ENCODE measurements around the gene MYO19. TPM values are rescaled to one million over a fixed set of nuclear protein-coding genes. Genes with fewer than 3 reads are reported as not detected.

MYO19 gene
- total and polyA plus RNA-seq, 7 donors = 10.1 to 28.7 (median 15.2) TPM

- no peak for TF ChIP-seq CTCF (IDR thresholded peaks at IDR 0.05)
- intact Hi-C loops (cut with DNase I) = no loop called here
- Histone ChIP-seq H3K4me1 (no peaks in the 10 kb centered on the region), H3K36me3 (ENCODE audit: insufficient read depth in 1 of 2, low read depth in 1 of 2) (peaks cover 0 to 79% of the 10 kb centered on the region in 2 donors), H3K9me3 (no peaks in the 10 kb centered on the region), H3K27ac (no peak overlapping the region), H3K27me3 (ENCODE audit: insufficient read depth in 3 of 3, low read length in 2 of 3) (no peaks in the 10 kb centered on the region), H3K4me3 (no peak overlapping the region)
- ATAC-seq = no peak
- 87 to 90% (median 89%) methylated on average over 4 of the region's 4 CpGs for WGBS, 3 donors
- DNase-seq = no peak
Observed at GRCh38 chr17:36515837-36516236, 18.8 kb downstream of the MYO19 start.

GRCh38 chr17:36514856-36515255 is 19.8 kb downstream of the MYO19 start:
- ATAC-seq = no peak
- Histone ChIP-seq H3K4me1 (no peaks in the 10 kb centered on the region), H3K27me3 (ENCODE audit: insufficient read depth in 3 of 3, low read length in 2 of 3) (no peaks in the 10 kb centered on the region), H3K36me3 (ENCODE audit: insufficient read depth in 1 of 2, low read depth in 1 of 2) (peaks cover 0 to 77% of the 10 kb centered on the region in 2 donors), H3K27ac (no peak overlapping the region), H3K4me3 (no peak overlapping the region), H3K9me3 (no peaks in the 10 kb centered on the region)
- WGBS, 3 donors = 87 to 100% (median 97%) methylated on average over 3 of the region's 3 CpGs
- TF ChIP-seq CTCF (IDR thresholded peaks at IDR 0.05) = no peak
- intact Hi-C loops (cut with DNase I) = no loop called here
- DNase-seq = no peak

DNA sequence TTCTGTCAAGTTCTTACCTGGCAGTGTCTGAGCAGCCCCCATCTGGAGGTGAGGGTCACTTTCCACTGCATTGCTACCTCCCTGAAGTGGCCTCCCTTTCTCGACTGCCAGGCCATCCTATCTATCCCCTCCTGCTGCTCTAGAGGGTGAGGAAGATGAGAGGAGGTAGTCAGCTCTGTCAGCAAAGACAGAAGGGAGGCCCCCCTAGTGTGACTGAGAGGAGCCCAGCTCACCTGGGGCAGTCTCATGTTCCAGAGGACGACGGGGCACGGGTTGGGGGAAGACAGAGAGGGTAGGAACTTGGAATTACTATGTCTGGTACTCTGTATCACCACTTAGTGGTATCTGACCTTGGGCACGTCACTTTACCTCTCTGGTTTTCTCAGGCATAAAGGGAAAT is 22.0 kb downstream of the MYO19 start:
- intact Hi-C loops (cut with DNase I) = no loop called here

GRCh38 chr17:36511216-36511615 is 23.5 kb downstream of the MYO19 start:
- Histone ChIP-seq H3K4me3 (no peak overlapping the region), H3K4me1 (no peaks in the 10 kb centered on the region), H3K36me3 (ENCODE audit: insufficient read depth in 1 of 2, low read depth in 1 of 2) (peaks cover 3 to 86% of the 10 kb centered on the region in 2 donors), H3K27me3 (ENCODE audit: insufficient read depth in 3 of 3, low read length in 2 of 3) (no peaks in the 10 kb centered on the region), H3K27ac (no peak overlapping the region), H3K9me3 (no peaks in the 10 kb centered on the region)
- ATAC-seq = no peak
- TF ChIP-seq CTCF (IDR thresholded peaks at IDR 0.05) = no peak
- 81 to 90% (median 90%) methylated on average over 6 of the region's 6 CpGs for WGBS, 3 donors
- intact Hi-C loops (cut with DNase I) = no loop called here
- no peak for DNase-seq

More for the DNA sequence above, 22.0 kb downstream of the MYO19 start:
- no peaks in the 10 kb centered on the region for H3K27me3 ChIP-seq (ENCODE audit: insufficient read depth in 3 of 3, low read length in 2 of 3)
- H3K36me3 ChIP-seq (ENCODE audit: insufficient read depth in 1 of 2, low read depth in 1 of 2) = peaks cover 3 to 86% of the 10 kb centered on the region in 2 donors
- no peak for TF ChIP-seq CTCF (IDR thresholded peaks at IDR 0.05)
- no peaks in the 10 kb centered on the region for H3K9me3 ChIP-seq
- 88 to 94% (median 92%) methylated on average over 5 of the region's 5 CpGs for WGBS, 3 donors
- H3K4me1 ChIP-seq = no peaks in the 10 kb centered on the region
- H3K4me3 ChIP-seq = no peak overlapping the region
- no peak for ATAC-seq
- no peak overlapping the region for H3K27ac ChIP-seq
- no peak for DNase-seq

GRCh38 chr17:36510636-36511035 is 24.0 kb downstream of the MYO19 start:
- 70 to 80% (median 72%) methylated on average over 14 of the region's 14 CpGs for WGBS, 3 donors
- TF ChIP-seq CTCF (IDR thresholded peaks at IDR 0.05) = no peak
- H3K4me1 ChIP-seq = no peaks in the 10 kb centered on the region
- H3K4me3 ChIP-seq = no peak overlapping the region
- DNase-seq = no peak
- no peaks in the 10 kb centered on the region for H3K9me3 ChIP-seq
- H3K27ac ChIP-seq = no peak overlapping the region
- H3K27me3 ChIP-seq (ENCODE audit: insufficient read depth in 3 of 3, low read length in 2 of 3) = no peaks in the 10 kb centered on the region
- intact Hi-C loops (cut with DNase I) = no loop called here
- H3K36me3 ChIP-seq (ENCODE audit: insufficient read depth in 1 of 2, low read depth in 1 of 2) = peaks cover 3 to 86% of the 10 kb centered on the region in 2 donors
- no peak for ATAC-seq
